IMR-90 (cell line): ENCODE measurements around the gene FOXK1. TPM values are rescaled to one million over a fixed set of nuclear protein-coding genes. Genes with fewer than 3 reads are reported as not detected.
A peak's percentile ranks its signal among the peaks of the same experiment; 100 is the strongest.

Source experiments
- ATAC-seq: fragments of 200-7000 bp; cut with Tn5 transposase; 2 replicates; pipeline ENCODE4 v1.9.1; 2020; ENCODE audit warnings: low read depth, mild to moderate bottlenecking, moderate library complexity
- BruUV-seq: library from RNA; stranded (reverse); fragments of 400-500 nt; replicated peaks from 2 replicates; lab custom pipeline; 2021; lab: Mats Ljungman, UMichigan
- CTCF ChIA-PET: fragments of 300-600 bp; formaldehyde crosslinking; extraction: SDS; loops from one replicate; lab custom pipeline; 2021; ENCODE audit warnings: antibody characterized with exemption; lab: Yijun Ruan, JAX
- POLR2A ChIA-PET: fragments of 300-600 bp; sonication (Branson Sonifier 250); formaldehyde crosslinking; loops from one replicate; lab custom pipeline; 2022; ENCODE audit warnings: antibody characterized with exemption; ENCODE audit not compliant: unreplicated experiment; lab: Charles Lee
- DNase-seq: peaks from one replicate; pipeline ENCODE4 v3.0.0; 2013
- H2AFZ ChIP-seq: replicated peaks from 2 replicates; pipeline ENCODE3; 2013; ENCODE audit warnings: low read length, mild to moderate bottlenecking; ENCODE audit not compliant: poor library complexity
- H2AK5ac ChIP-seq: 2 replicates; pipeline ENCODE4 v1.6.1; 2013; ENCODE audit warnings: low read depth, low read length, inconsistent platforms
- H2AK9ac ChIP-seq: replicated peaks from 2 replicates; pipeline ENCODE3; 2013; ENCODE audit warnings: mild to moderate bottlenecking, low read depth, low read length, moderate library complexity; ENCODE audit not compliant: poor library complexity
- H2BK120ac ChIP-seq: 2 replicates; pipeline ENCODE4 v1.6.1; 2013; ENCODE audit warnings: low read depth, low read length, inconsistent platforms
- H2BK15ac ChIP-seq: 3 replicates; pipeline ENCODE4 v1.6.1; 2013; ENCODE audit warnings: low read depth, low read length, inconsistent platforms
- H2BK20ac ChIP-seq: 2 replicates; pipeline ENCODE4 v1.6.1; 2013; ENCODE audit warnings: low read depth, mild to moderate bottlenecking, inconsistent platforms, low read length, moderate library complexity
- H2BK5ac ChIP-seq: 2 replicates; pipeline ENCODE4 v1.6.1; 2013; ENCODE audit warnings: mild to moderate bottlenecking, low read depth, low read length, inconsistent platforms; ENCODE audit not compliant: poor library complexity, severe bottlenecking
- H3K14ac ChIP-seq: replicated peaks from 2 replicates; pipeline ENCODE4 v1.6.1; 2013; ENCODE audit warnings: low read depth, low read length, inconsistent platforms
- H3K18ac ChIP-seq: 2 replicates; pipeline ENCODE4 v1.6.1; 2013; ENCODE audit warnings: low read depth, low read length, control low read depth
- H3K23ac ChIP-seq: 2 replicates; pipeline ENCODE4 v1.6.1; 2013; ENCODE audit warnings: low read depth, low read length, inconsistent platforms
- H3K27ac ChIP-seq: 2 replicates; pipeline ENCODE4 v1.5.1; 2013; ENCODE audit warnings: mild to moderate bottlenecking, control low read depth, low read length; ENCODE audit not compliant: insufficient read depth
- H3K27me3 ChIP-seq: 2 replicates; pipeline ENCODE4 v1.6.1; 2013; ENCODE audit warnings: low read length; ENCODE audit not compliant: control insufficient read depth, insufficient read depth
- H3K36me3 ChIP-seq: 2 replicates; pipeline ENCODE4 v1.6.1; 2013; ENCODE audit warnings: low read length, mixed read lengths; ENCODE audit not compliant: control insufficient read depth, insufficient read depth
- H3K4ac ChIP-seq: 2 replicates; pipeline ENCODE4 v1.6.1; 2013; ENCODE audit warnings: low read depth, low read length, inconsistent platforms
- H3K4me1 ChIP-seq: 2 replicates; pipeline ENCODE4 v1.6.1; 2013; ENCODE audit warnings: low read length, mixed read lengths; ENCODE audit not compliant: control insufficient read depth, insufficient read depth
- H3K4me2 ChIP-seq: 2 replicates; pipeline ENCODE4 v1.6.1; 2013; ENCODE audit warnings: low read depth, mild to moderate bottlenecking, control low read depth, low read length, moderate library complexity
- H3K4me3 ChIP-seq: 2 replicates; pipeline ENCODE4 v1.5.1; 2013; ENCODE audit warnings: low read depth, mild to moderate bottlenecking, control low read depth, low read length, moderate library complexity; ENCODE audit not compliant: insufficient read depth
- H3K56ac ChIP-seq: 2 replicates; pipeline ENCODE4 v1.6.1; 2013; ENCODE audit warnings: low read length, inconsistent platforms; ENCODE audit not compliant: insufficient read depth; ENCODE audit errors: extremely low read depth
- H3K79me1 ChIP-seq, 2 experiments: 2 replicates each; pipeline ENCODE4 v1.6.1; 2013; ENCODE audit warnings: low read length in 2 of 2, inconsistent platforms in 1 of 2, low read depth in 1 of 2
- H3K9ac ChIP-seq: 2 replicates; pipeline ENCODE4 v1.6.1; 2013; ENCODE audit warnings: low read depth, low read length, control low read depth
- H3K9me1 ChIP-seq: 2 replicates; pipeline ENCODE4 v1.6.1; 2013; ENCODE audit warnings: low read length, inconsistent platforms; ENCODE audit not compliant: insufficient read depth
- H3K9me3 ChIP-seq: 2 replicates; pipeline ENCODE4 v1.6.1; 2013; ENCODE audit warnings: low read length; ENCODE audit not compliant: control insufficient read depth, insufficient read depth
- H4K20me1 ChIP-seq: 2 replicates; pipeline ENCODE4 v1.6.1; 2013; ENCODE audit warnings: low read length, inconsistent platforms; ENCODE audit not compliant: insufficient read depth
- H4K5ac ChIP-seq: 2 replicates; pipeline ENCODE4 v1.6.1; 2013; ENCODE audit warnings: mild to moderate bottlenecking, low read depth, low read length, control low read depth
- H4K8ac ChIP-seq, 2 experiments: 2 replicates each; pipeline ENCODE4 v1.6.1; 2013; ENCODE audit warnings: low read depth in 2 of 2, low read length in 2 of 2, control low read depth in 1 of 2, inconsistent platforms in 1 of 2
- H4K91ac ChIP-seq: 2 replicates; pipeline ENCODE4 v1.6.1; 2013; ENCODE audit warnings: low read depth, low read length, inconsistent platforms; ENCODE audit not compliant: insufficient read depth
- BHLHE40 ChIP-seq: fragments of 150-350 bp; IDR thresholded peaks from 2 replicates; pipeline ENCODE4 v1.6.1; 2016; ENCODE audit warnings: mild to moderate bottlenecking, low read depth, low read length
- CEBPB ChIP-seq: IDR thresholded peaks from 2 replicates; pipeline ENCODE4 v1.6.1; 2012; ENCODE audit warnings: low read depth, low read length, improper control_type of control experiment
- ELK1 ChIP-seq: fragments of 150-350 bp; IDR thresholded peaks from 2 replicates; pipeline ENCODE4 v1.6.1; 2016; ENCODE audit warnings: low read depth, mild to moderate bottlenecking, low read length, moderate library complexity, borderline replicate concordance
- MAFK ChIP-seq: IDR thresholded peaks from 2 replicates; pipeline ENCODE4 v1.6.1; 2012; ENCODE audit warnings: low read depth, low read length, improper control_type of control experiment
- MAZ ChIP-seq: IDR thresholded peaks from 2 replicates; pipeline ENCODE4 v1.6.1; 2012; ENCODE audit warnings: low read depth, mild to moderate bottlenecking, low read length, improper control_type of control experiment, moderate library complexity, borderline replicate concordance
- MXI1 ChIP-seq: IDR thresholded peaks from 2 replicates; pipeline ENCODE4 v1.6.1; 2012; ENCODE audit warnings: low read depth, mild to moderate bottlenecking, low read length, moderate library complexity, borderline replicate concordance
- NFE2L2 ChIP-seq: fragments of 150-350 bp; IDR thresholded peaks from 2 replicates; pipeline ENCODE4 v1.6.1; 2016; ENCODE audit warnings: low read depth, mild to moderate bottlenecking, low read length
- POLR2A ChIP-seq: IDR thresholded peaks from 2 replicates; pipeline ENCODE4 v1.6.1; 2012; ENCODE audit warnings: mild to moderate bottlenecking, low read depth, low read length
- RCOR1 ChIP-seq: IDR thresholded peaks from 2 replicates; pipeline ENCODE4 v1.6.1; 2012; ENCODE audit warnings: mild to moderate bottlenecking, low read length, improper control_type of control experiment; ENCODE audit not compliant: insufficient replicate concordance
- RFX5 ChIP-seq: IDR thresholded peaks from 2 replicates; pipeline ENCODE4 v1.8.0; 2012; ENCODE audit warnings: low read depth, mild to moderate bottlenecking, low read length, moderate library complexity
- SMC3 ChIP-seq: fragments of 150-350 bp; IDR thresholded peaks from 2 replicates; pipeline ENCODE4 v1.6.1; 2016; ENCODE audit warnings: low read depth, mild to moderate bottlenecking, antibody characterized with exemption, low read length, moderate library complexity
- USF2 ChIP-seq: fragments of 150-350 bp; IDR thresholded peaks from 2 replicates; pipeline ENCODE4 v1.6.1; 2017; ENCODE audit warnings: mild to moderate bottlenecking, antibody characterized with exemption, low read length, low read depth
- WGBS, 2 experiments: methylation state at CpG; one replicate each; pipeline versions ENCODE4 v1.1.5 to v1.1.7; 2013; ENCODE audit warnings: missing lambda C conversion rate in 2 of 2; ENCODE audit not compliant: insufficient read length in 1 of 2; ENCODE audit errors: extremely low coverage in 2 of 2; 5-methylcytosine and 5-hydroxymethylcytosine counted together
- dilution Hi-C: fragments of 300-500 bp; cut with HindIII; formaldehyde crosslinking; loops from one replicate; pipeline ENCODE4 v1.14.3; 2018; ENCODE audit warnings: low sequenced_read_pairs; ENCODE audit not compliant: unreplicated experiment
- in situ Hi-C: fragments of 300-500 bp; cut with MboI; formaldehyde crosslinking; loops from 3 replicates; pipeline ENCODE4 v1.14.3; 2019; ENCODE audit warnings: low sequenced_read_pairs, inconsistent platforms, mixed read lengths
- intact Hi-C: fragments of 100-400 bp; cut with micrococcal nuclease; formaldehyde crosslinking; loops from 2 replicates; pipeline ENCODE4 v1.10.0; 2022
- polyA plus RNA-seq, 3 experiments: library from polyadenylated mRNA; depleted of rRNA; stranded (reverse); fragments of >200 nt; gene quantifications; 2 replicates each; pipeline ENCODE4 v1.2.3, GENCODE V29; 2012; ENCODE audit warnings: low replicate concordance in 1 of 3
- total RNA-seq: library from RNA; depleted of rRNA; stranded (reverse); fragments of >200 nt; gene quantifications from 2 replicates; pipeline ENCODE4 v1.2.3, GENCODE V29; 2012
- TF ChIP-seq, protein P1 (sequence below): conservative IDR thresholded peaks from 2 replicates; pipeline ENCODE4 v1.5.1; 2012; ENCODE audit warnings: mild to moderate bottlenecking, low read depth, low read length, improper control_type of control experiment

The FOXK1 gene
- total and polyA plus RNA-seq, 2 of the 4 experiments (the other 2 are of a cell fraction), result 4.3 to 8.8 TPM

DNA sequence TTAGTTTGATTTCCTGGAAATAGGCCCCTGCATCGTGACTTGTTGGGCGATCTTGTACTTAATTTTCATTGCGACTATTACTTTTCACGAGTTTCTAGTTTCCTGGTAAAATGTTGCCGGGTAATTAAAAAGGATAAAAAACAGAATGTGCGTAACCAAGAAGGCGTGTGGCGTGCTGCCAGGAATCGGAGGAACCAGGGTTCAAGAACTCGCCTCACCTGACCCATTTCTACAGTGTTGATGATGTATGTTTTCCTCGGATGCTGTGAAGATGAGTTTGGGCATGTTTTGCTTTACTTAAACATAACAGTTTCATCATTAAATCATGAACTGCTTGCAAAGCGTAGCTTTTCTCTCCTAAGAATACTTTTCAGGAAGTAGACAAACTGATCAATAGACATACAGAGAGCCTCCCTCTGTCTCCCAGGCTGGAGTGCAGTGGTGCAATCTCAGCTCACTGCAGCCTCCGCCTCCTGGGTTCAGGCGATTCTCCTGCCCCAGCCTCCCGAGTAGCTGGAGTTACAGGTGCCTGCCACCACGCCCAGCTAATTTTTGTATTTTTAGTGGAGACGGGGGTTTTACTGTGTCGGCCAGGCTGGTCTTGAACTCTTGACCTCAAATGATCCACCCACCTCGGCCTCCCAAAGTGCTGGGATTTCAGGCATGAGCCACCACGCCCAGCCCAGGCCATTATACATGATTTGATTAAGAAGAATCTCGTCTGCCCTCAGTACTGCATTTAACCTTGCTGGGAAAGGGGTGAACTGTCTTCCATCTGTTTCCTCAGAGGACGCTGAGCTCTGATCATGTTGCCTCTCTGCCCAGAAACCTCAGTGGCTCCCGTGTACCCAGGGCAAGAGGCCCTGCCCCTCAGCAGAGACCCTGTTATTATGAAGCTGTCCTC is 9.1 kb downstream of the FOXK1 start:
- H3K9ac ChIP-seq, result no peak overlapping the region
- no peak overlapping the region for H2BK120ac ChIP-seq
- H3K23ac ChIP-seq, result no peak overlapping the region
- H2BK5ac ChIP-seq, result no peak overlapping the region
- H4K20me1 ChIP-seq, result peaks cover 75% of the 10 kb centered on the region
- H2BK20ac ChIP-seq, result no peak overlapping the region
- no peaks in the 10 kb centered on the region for H3K27me3 ChIP-seq
- H2AFZ ChIP-seq, result no peak overlapping the region
- no peaks in the 10 kb centered on the region for H3K9me3 ChIP-seq
- DNase-seq (no peak), ATAC-seq (no peak)
- ChIA-PET POLR2A (no interaction called here), CTCF (no interaction called here)
- intact Hi-C loops, result no loop called here
- dilution Hi-C loops, result no loop called here
- H3K27ac ChIP-seq, result no peak overlapping the region
- no peak for TF ChIP-seq MXI1
- TF ChIP-seq, protein P1, sequence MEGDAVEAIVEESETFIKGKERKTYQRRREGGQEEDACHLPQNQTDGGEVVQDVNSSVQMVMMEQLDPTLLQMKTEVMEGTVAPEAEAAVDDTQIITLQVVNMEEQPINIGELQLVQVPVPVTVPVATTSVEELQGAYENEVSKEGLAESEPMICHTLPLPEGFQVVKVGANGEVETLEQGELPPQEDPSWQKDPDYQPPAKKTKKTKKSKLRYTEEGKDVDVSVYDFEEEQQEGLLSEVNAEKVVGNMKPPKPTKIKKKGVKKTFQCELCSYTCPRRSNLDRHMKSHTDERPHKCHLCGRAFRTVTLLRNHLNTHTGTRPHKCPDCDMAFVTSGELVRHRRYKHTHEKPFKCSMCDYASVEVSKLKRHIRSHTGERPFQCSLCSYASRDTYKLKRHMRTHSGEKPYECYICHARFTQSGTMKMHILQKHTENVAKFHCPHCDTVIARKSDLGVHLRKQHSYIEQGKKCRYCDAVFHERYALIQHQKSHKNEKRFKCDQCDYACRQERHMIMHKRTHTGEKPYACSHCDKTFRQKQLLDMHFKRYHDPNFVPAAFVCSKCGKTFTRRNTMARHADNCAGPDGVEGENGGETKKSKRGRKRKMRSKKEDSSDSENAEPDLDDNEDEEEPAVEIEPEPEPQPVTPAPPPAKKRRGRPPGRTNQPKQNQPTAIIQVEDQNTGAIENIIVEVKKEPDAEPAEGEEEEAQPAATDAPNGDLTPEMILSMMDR, result no peak
- TF ChIP-seq USF2, result no peak
- no peak for TF ChIP-seq RFX5
- TF ChIP-seq NFE2L2, result no peak
- no peak for TF ChIP-seq MAZ
- no peak for TF ChIP-seq MAFK
- no peak for TF ChIP-seq SMC3
- no peak for TF ChIP-seq ELK1
- no peak for TF ChIP-seq CEBPB
- TF ChIP-seq BHLHE40, result no peak
- TF ChIP-seq RCOR1, result no peak
- no peak for TF ChIP-seq POLR2A
- no TSS peak for BruUV-seq
- H2BK15ac ChIP-seq, result no peak overlapping the region
- H2AK9ac ChIP-seq, result no peak overlapping the region
- H4K91ac ChIP-seq, result no peak overlapping the region
- H3K56ac ChIP-seq, result no peak overlapping the region
- peak overlapping the region; percentile 54; the same call in 1 of the 2 replicates for H3K4ac ChIP-seq
- H3K14ac ChIP-seq, result no peak overlapping the region
- H3K4me2 ChIP-seq, result no peak overlapping the region
- H3K18ac ChIP-seq, result no peak overlapping the region
- H3K4me1 ChIP-seq, result peaks cover 20% of the 10 kb centered on the region
- no peak overlapping the region for H3K4me3 ChIP-seq
- no peak overlapping the region for H4K8ac ChIP-seq
- in situ Hi-C loops, result no loop called here
- H3K79me1 ChIP-seq, result peaks cover 4 to 75% of the 10 kb centered on the region in 2 experiments; a peak in 2 of 4 replicates
- WGBS, 2 experiments, result 86% methylated on average over 8 of the region's 23 CpGs; no CpG with 5 or more reads in 1 of the 2 experiments
- peaks cover 7% of the 10 kb centered on the region for H3K9me1 ChIP-seq
- no peak overlapping the region for H2AK5ac ChIP-seq
- H3K36me3 ChIP-seq, result peaks cover 5% of the 10 kb centered on the region
- H4K5ac ChIP-seq, result no peak overlapping the region
